Lung (tissue), 12 donors: ENCODE results near the gene LSMEM2. TPM values are rescaled to one million over a fixed set of nuclear protein-coding genes. Genes with fewer than 3 reads are reported as not detected.

Experiments
- ATAC-seq: fragments of 200-7000 bp; cut with Tn5 transposase; one replicate; pipeline ENCODE4 v1.9.1; 2020; ENCODE audit warnings: moderate number of reproducible peaks; ENCODE audit not compliant: insufficient read depth, low FRiP score
- DNase-seq, 3 donors: peaks; one replicate each; pipeline ENCODE4 v3.0.0-alpha.2; 2013 to 2017
- H3K27ac ChIP-seq, 2 donors: one replicate each; pipeline ENCODE4 v1.5.1; 2013; ENCODE audit warnings: mild to moderate bottlenecking in 2 of 2, moderate library complexity in 2 of 2, control low read depth in 1 of 2, inconsistent platforms in 1 of 2, low read depth in 1 of 2, low read length in 1 of 2
- H3K27me3 ChIP-seq, 3 donors: one replicate each; pipeline ENCODE4 v1.5.1; 2013; ENCODE audit warnings: low read length in 2 of 3; ENCODE audit not compliant: control insufficient read depth in 3 of 3, insufficient read depth in 3 of 3
- H3K36me3 ChIP-seq, 4 donors: one replicate each; pipeline ENCODE4 v1.5.1; 2013; ENCODE audit warnings: low read length in 4 of 4, mild to moderate bottlenecking in 1 of 4, moderate library complexity in 1 of 4; ENCODE audit not compliant: control insufficient read depth in 4 of 4, insufficient read depth in 4 of 4
- H3K4me1 ChIP-seq, 5 donors: one replicate each; pipeline ENCODE4 v1.5.1; 2013; ENCODE audit warnings: low read length in 5 of 5, mild to moderate bottlenecking in 2 of 5, moderate library complexity in 1 of 5; ENCODE audit not compliant: control insufficient read depth in 5 of 5, insufficient read depth in 5 of 5
- H3K4me3 ChIP-seq: one replicate; pipeline ENCODE4 v1.5.1; 2013; ENCODE audit warnings: mild to moderate bottlenecking, control low read depth, moderate library complexity
- H3K9ac ChIP-seq, 2 donors: one replicate each; pipeline ENCODE4 v1.5.1; 2013; ENCODE audit warnings: low read length in 2 of 2, control low read depth in 1 of 2; ENCODE audit not compliant: insufficient read depth in 1 of 2
- H3K9me3 ChIP-seq, 4 donors: one replicate each; pipeline ENCODE4 v1.5.1; 2013; ENCODE audit warnings: low read length in 3 of 4, mild to moderate bottlenecking in 1 of 4, moderate library complexity in 1 of 4; ENCODE audit not compliant: control insufficient read depth in 4 of 4, insufficient read depth in 3 of 4
- CTCF ChIP-seq: IDR thresholded peaks from 2 replicates; pipeline ENCODE4 v1.5.1; 2012; ENCODE audit warnings: mild to moderate bottlenecking; ENCODE audit errors: control extremely low read depth, extremely low read depth
- WGBS, 2 donors: extraction: QIAGEN DNeasy Blood & Tissue Kit; methylation state at CpG; one replicate each; pipeline ENCODE4 v1.1.7; 2013; 5-methylcytosine and 5-hydroxymethylcytosine counted together
- polyA plus RNA-seq, 2 donors: library from polyadenylated mRNA; stranded (reverse); fragments of 200-250 nt; gene quantifications; one replicate each; pipeline ENCODE4 v1.2.1, GENCODE V29; 2013
- total RNA-seq, 2 donors: library from RNA; depleted of rRNA in 1 of 2; stranded (reverse); fragments of >200 nt in 1 of 2; gene quantifications; one replicate each; pipeline ENCODE4 v1.2.1, GENCODE V29; 2014 to 2021
- donor health status: control.
- donor health status: control.
- donor health status: Bipolar disorder and iron deficiency.
- donor health status: healthy.
- donor health status: DM: yes; HTN: yes; CAD: no.

LSMEM2 gene
- total and polyA plus RNA-seq, 4 donors, result 0.10 to 0.49 (median 0.12) TPM; not detected in 1

GRCh38 chr3:50267280-50267913 is 11.5 kb upstream of the LSMEM2 start:
- Histone ChIP-seq H3K36me3 (peaks cover 0 to 1% (median 0%) of the 10 kb centered on the region in 4 donors), H3K9me3 (no peaks in the 10 kb centered on the region), H3K9ac (peak overlapping the region in 1 of 2 donors; percentile 47), H3K4me1 (peaks cover 0 to 68% (median 28%) of the 10 kb centered on the region in 5 donors), H3K27me3 (no peaks in the 10 kb centered on the region), H3K4me3 (peak overlapping the region; percentile 23), H3K27ac (peak overlapping the region; percentile 91 to 93)
- no peak for TF ChIP-seq CTCF
- WGBS, 2 donors, result 13 to 15% methylated on average over 22 of the region's 22 CpGs
- ATAC-seq (no peak), DNase-seq (peak; percentile 53 to 69 (median 63))

- Histone ChIP-seq H3K9ac (peak overlapping the region in 1 of 2 donors; percentile 62), H3K27ac (peak overlapping the region; percentile 70 to 91), H3K4me1 (peaks cover 0 to 68% (median 31%) of the 10 kb centered on the region in 5 donors), H3K4me3 (no peak overlapping the region), H3K27me3 (peaks cover 0 to 5% (median 2%) of the 10 kb centered on the region in 3 donors), H3K9me3 (no peaks in the 10 kb centered on the region), H3K36me3 (peaks cover 0 to 1% (median 0%) of the 10 kb centered on the region in 4 donors)
- 41 to 79% methylated on average over 3 of the region's 3 CpGs for WGBS, 2 donors
- ATAC-seq, result no peak
- DNase-seq, result peak in 1 of 3 donors; percentile 12
- TF ChIP-seq CTCF, result no peak
These were observed 10.6 kb upstream of the LSMEM2 start for GRCh38 chr3:50268276-50268675.

GRCh38 chr3:50268703-50269451 is 10.0 kb upstream of the LSMEM2 start, which contains the start of gene SEMA3B:
SEMA3B (plus strand) TSS chr3:50269147; CDS start chr3:50269241, 94 bp downstream.
- WGBS, 2 donors, result 44 to 73% methylated on average over 19 to 21 of the region's 21 CpGs
- H3K9ac ChIP-seq, result peak within 1 kb of the TSS; percentile 66 to 83
- H3K27me3 ChIP-seq, result peaks cover 0 to 10% (median 5%) of the 10 kb centered on the region in 3 donors
- peaks cover 0 to 65% (median 35%) of the 10 kb centered on the region in 5 donors for H3K4me1 ChIP-seq
- ATAC-seq (peak; percentile 34), DNase-seq (peak; percentile 39 to 63 (median 60))
- no peak within 1 kb of the TSS for H3K4me3 ChIP-seq
- no peak for TF ChIP-seq CTCF
- peak within 1 kb of the TSS; percentile 91 to 93 for H3K27ac ChIP-seq
- H3K9me3 ChIP-seq, result no peaks in the 10 kb centered on the region
- H3K36me3 ChIP-seq, result peaks cover 0 to 1% (median 0%) of the 10 kb centered on the region in 4 donors
